Body of pancreas (tissue), 4 donors: Measurements from ENCODE around the gene QSOX1. TPM values are rescaled to one million over a fixed set of nuclear protein-coding genes. Genes with fewer than 3 reads are reported as not detected.

Source experiments
- ATAC-seq: fragments of 150-250 bp; one replicate; pipeline ENCODE4 v1.9.1; 2016
- DNase-seq, 4 donors: peaks; one replicate each; pipeline ENCODE4 v3.0.0-alpha.2; 2019
- H3K27ac ChIP-seq, 4 donors: fragments of 200-600 bp; sonication (generic); 1 replicate in 3 of 4; 2 replicates in 1 of 4; pipeline versions ENCODE4 v1.5.1 to v1.6.1; 2016 to 2019; ENCODE audit warnings: mild to moderate bottlenecking in 1 of 4, mixed read lengths in 1 of 4, moderate library complexity in 1 of 4
- H3K27me3 ChIP-seq, 2 donors: fragments of 200-600 bp; sonication (generic); one replicate each; pipeline ENCODE4 v1.6.0; 2016; ENCODE audit warnings: mild to moderate bottlenecking in 1 of 2
- H3K36me3 ChIP-seq, 2 donors: fragments of 200-600 bp; sonication (generic); replicated peaks in 1 of 2; 2 replicates each; pipeline ENCODE4 v1.5.1; 2016; ENCODE audit warnings: low read depth in 2 of 2; ENCODE audit not compliant: insufficient read depth in 1 of 2
- H3K4me1 ChIP-seq: fragments of 200-600 bp; sonication (generic); one replicate; pipeline ENCODE4 v1.6.0; 2016
- H3K4me3 ChIP-seq, 2 donors: fragments of 200-600 bp; sonication (generic); 1 replicate in 1 of 2; 2 replicates in 1 of 2; pipeline ENCODE4 v1.5.1; 2016 to 2019
- H3K9me3 ChIP-seq, 3 donors: fragments of 200-600 bp; sonication (generic); 1 replicate in 2 of 3; 2 replicates in 1 of 3; pipeline ENCODE4 v1.5.1; 2016
- POLR2A ChIP-seq, 3 donors: fragments of 450-650 bp; IDR thresholded peaks; one replicate each; pipeline ENCODE4 v1.6.1; 2016; ENCODE audit warnings: antibody characterized with exemption in 3 of 3, mild to moderate bottlenecking in 2 of 3
- WGBS, 2 donors: methylation state at CpG; one replicate each; pipeline ENCODE4 v1.1.5; 2017; 5-methylcytosine and 5-hydroxymethylcytosine counted together
- intact Hi-C: fragments of 100-400 bp; cut with DNase I; formaldehyde crosslinking; loops from one replicate; pipeline ENCODE4 v1.15.1; 2023
- total RNA-seq, 2 donors: library from RNA; depleted of rRNA; stranded (reverse); fragments of >200 nt; gene quantifications; one replicate each; pipeline ENCODE4 v1.1.0, GENCODE V29; 2016
- TF ChIP-seq, protein P1 (sequence below), 7 experiments: fragments of 450-650 bp in 4 of 7; fragments of 200-600 bp in 3 of 7; sonication (generic) in 3 of 7; IDR thresholded peaks; one replicate each; pipeline ENCODE4 v1.5.1; 2016 to 2019; ENCODE audit warnings: antibody characterized with exemption in 7 of 7

Gene QSOX1
- total RNA-seq, 2 donors from 2014 or later, result 61.5 to 192 TPM

DNA sequence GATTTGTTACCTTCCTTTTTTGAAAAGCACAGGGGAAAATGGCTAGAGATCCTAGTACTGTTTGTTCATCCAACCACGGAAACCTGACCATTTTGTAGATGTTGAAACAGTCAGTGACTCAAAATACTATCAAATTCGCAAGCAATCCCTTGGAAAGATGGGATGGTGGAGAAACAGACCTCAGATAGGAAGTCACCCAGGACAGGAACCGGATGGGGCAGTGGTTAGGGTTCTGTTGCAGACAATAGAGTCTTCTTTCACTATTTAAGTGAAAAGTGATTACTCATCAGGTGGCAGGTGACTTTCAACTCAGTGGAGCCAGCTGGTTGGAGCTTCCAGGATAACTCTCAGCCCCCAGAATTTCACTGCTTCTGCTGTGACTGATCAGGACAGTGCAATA lies 92.4 kb downstream of the QSOX1 start:
- no peaks in the 10 kb centered on the region for H3K4me1 ChIP-seq
- TF ChIP-seq, protein P1, sequence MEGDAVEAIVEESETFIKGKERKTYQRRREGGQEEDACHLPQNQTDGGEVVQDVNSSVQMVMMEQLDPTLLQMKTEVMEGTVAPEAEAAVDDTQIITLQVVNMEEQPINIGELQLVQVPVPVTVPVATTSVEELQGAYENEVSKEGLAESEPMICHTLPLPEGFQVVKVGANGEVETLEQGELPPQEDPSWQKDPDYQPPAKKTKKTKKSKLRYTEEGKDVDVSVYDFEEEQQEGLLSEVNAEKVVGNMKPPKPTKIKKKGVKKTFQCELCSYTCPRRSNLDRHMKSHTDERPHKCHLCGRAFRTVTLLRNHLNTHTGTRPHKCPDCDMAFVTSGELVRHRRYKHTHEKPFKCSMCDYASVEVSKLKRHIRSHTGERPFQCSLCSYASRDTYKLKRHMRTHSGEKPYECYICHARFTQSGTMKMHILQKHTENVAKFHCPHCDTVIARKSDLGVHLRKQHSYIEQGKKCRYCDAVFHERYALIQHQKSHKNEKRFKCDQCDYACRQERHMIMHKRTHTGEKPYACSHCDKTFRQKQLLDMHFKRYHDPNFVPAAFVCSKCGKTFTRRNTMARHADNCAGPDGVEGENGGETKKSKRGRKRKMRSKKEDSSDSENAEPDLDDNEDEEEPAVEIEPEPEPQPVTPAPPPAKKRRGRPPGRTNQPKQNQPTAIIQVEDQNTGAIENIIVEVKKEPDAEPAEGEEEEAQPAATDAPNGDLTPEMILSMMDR (IDR thresholded peaks at IDR 0.05), result no peak
- TF ChIP-seq POLR2A (IDR thresholded peaks at IDR 0.05), result no peak
- no peaks in the 10 kb centered on the region for H3K9me3 ChIP-seq
- 76 to 78% methylated on average over 3 of the region's 3 CpGs for WGBS, 2 donors
- DNase-seq, result no peak
- no peak overlapping the region for H3K4me3 ChIP-seq
- no peaks in the 10 kb centered on the region for H3K36me3 ChIP-seq
- H3K27ac ChIP-seq, result no peak overlapping the region
- no peak for ATAC-seq
- intact Hi-C loops, result no loop called here
- H3K27me3 ChIP-seq, result no peaks in the 10 kb centered on the region

- no peak for TF ChIP-seq POLR2A (IDR thresholded peaks at IDR 0.05)
- TF ChIP-seq, protein P1 (IDR thresholded peaks at IDR 0.05), result no peak
- ATAC-seq, result no peak
- intact Hi-C loops, result no loop called here
- Histone ChIP-seq H3K9me3 (no peaks in the 10 kb centered on the region), H3K27me3 (no peaks in the 10 kb centered on the region), H3K4me3 (no peak overlapping the region), H3K4me1 (no peaks in the 10 kb centered on the region), H3K27ac (no peak overlapping the region), H3K36me3 (no peaks in the 10 kb centered on the region)
- DNase-seq, result no peak
- WGBS, 2 donors, result 76 to 83% methylated on average over 4 of the region's 4 CpGs
Observed at GRCh38 chr1:180247580-180247979, 92.9 kb downstream of the QSOX1 start.

DNA sequence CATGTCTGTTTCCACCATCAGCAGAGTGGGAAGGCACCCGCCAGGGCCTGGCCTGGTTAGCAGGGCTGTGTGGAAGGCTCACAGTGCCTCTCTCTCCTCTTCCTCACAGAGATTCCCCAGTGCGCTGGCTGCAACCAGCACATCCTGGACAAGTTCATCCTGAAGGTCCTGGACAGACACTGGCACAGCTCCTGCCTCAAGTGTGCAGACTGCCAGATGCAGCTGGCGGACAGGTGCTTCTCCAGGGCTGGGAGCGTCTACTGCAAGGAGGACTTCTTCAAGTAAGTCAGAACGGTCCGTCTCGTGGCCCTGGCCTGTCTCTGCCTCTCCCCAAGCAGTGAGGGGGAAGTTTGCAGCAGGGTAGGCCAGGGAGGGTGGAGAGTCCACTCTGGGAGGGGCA lies 93.5 kb downstream of the QSOX1 start:
- intact Hi-C loops, result no loop called here
- Histone ChIP-seq H3K4me3 (no peak overlapping the region), H3K9me3 (no peaks in the 10 kb centered on the region), H3K4me1 (no peaks in the 10 kb centered on the region), H3K27ac (no peak overlapping the region), H3K36me3 (no peaks in the 10 kb centered on the region), H3K27me3 (no peaks in the 10 kb centered on the region)
- TF ChIP-seq POLR2A (IDR thresholded peaks at IDR 0.05), result no peak
- TF ChIP-seq, protein P1 (IDR thresholded peaks at IDR 0.05), result no peak
- DNase-seq, result no peak
- 91% methylated on average over 7 of the region's 7 CpGs; no CpG with 5 or more reads in 1 of the 2 donors for WGBS, 2 donors
- ATAC-seq, result no peak

- H3K36me3 ChIP-seq, result no peaks in the 10 kb centered on the region
- 67 to 79% methylated on average over 10 to 11 of the region's 11 CpGs for WGBS, 2 donors
- no peaks in the 10 kb centered on the region for H3K27me3 ChIP-seq
- intact Hi-C loops, result no loop called here
- DNase-seq, result no peak
- no peaks in the 10 kb centered on the region for H3K9me3 ChIP-seq
- H3K4me3 ChIP-seq, result no peak overlapping the region
- no peak for TF ChIP-seq POLR2A (IDR thresholded peaks at IDR 0.05)
- TF ChIP-seq, protein P1 (IDR thresholded peaks at IDR 0.05), result no peak
- H3K4me1 ChIP-seq, result peaks cover 4% of the 10 kb centered on the region
- no peak overlapping the region for H3K27ac ChIP-seq
- no peak for ATAC-seq
Observed at GRCh38 chr1:180248731-180249681, 94.3 kb downstream of the QSOX1 start.
